ENCODE results near the gene FAM118A. TPM values are rescaled to one million over a fixed set of nuclear protein-coding genes. Genes with fewer than 3 reads are reported as not detected.
A peak's percentile ranks its signal among the peaks of the same experiment; 100 is the strongest.
"Not testable (repeated sequence)": the region's sequence is repeated elsewhere in the genome, so short reads cannot be mapped to it uniquely, and the experiment has no call there.

Gene FAM118A
- total RNA-seq, 1 donor from 2014 or later = 21.0 TPM

- no peak for DNase-seq (ENCODE audit: low read depth in 2 of 2)
Measured at GRCh38 chr22:45330548-45330947, 20.8 kb downstream of the FAM118A start.

DNA sequence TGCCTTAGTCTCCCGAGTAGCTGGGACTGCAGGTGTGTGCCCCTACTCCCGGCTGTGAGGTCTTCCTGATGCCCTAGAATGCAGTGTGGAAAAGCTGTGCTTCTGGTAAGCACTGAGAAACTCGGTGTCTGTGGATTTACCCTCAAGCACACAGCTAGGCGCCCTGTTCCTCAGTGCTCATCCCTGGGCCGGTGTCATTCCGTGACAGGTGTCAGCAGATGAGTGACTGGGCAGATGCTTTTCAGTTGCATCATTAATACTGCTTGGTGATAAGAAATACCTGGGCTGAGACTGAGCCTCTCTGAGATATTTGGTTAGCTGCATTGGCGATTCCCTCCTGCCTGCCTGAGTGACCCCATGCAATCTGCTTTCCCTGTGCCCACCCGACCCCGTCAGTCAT lies 21.8 kb downstream of the FAM118A start:
- no peak for DNase-seq (ENCODE audit: low read depth in 2 of 2)

DNA sequence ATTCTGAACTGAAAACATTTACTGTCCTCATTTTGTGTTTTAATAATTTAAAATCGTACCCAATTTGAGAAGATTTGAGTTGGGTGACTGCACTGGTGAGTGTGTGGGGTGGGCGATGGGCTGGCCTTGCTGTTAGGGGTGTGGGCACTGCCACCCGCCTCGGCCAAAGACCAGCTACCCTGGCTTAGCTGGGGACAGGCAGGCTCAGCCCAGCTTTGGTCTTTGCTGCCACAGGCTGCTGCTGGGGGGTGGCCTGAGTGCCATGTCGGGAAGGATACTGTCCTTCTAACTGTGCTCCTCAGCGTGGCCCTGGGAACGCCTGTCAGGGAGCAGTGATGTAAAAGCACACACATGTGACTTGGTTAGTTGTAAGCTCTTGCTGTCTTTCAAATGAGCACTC lies 22.3 kb downstream of the FAM118A start:
- no peak for DNase-seq (ENCODE audit: low read depth in 2 of 2)

- DNase-seq (ENCODE audit: low read depth in 2 of 2) = no peak
Measured at GRCh38 chr22:45334068-45334467, 24.3 kb downstream of the FAM118A start.

DNA sequence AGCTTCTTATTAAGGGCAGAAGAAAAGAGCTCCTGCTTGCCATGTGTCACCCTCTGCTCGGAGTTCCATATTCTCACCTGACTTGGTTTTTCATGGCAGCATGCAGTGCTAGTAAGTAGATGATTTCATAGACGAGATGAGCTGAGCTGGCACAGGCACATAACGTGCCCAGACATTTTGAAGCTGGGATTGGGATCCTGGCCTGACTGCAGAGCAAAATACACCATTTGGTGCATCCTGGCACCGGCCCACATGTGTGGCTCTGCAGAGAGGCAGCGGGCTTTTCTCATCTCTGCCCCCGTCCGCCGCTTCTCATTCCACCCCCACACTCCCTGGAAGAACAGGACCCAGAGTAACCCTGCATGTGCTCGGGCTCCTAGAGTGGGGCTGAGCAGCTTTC lies 24.8 kb downstream of the FAM118A start:
- no peak for DNase-seq (ENCODE audit: low read depth in 2 of 2)

- DNase-seq (ENCODE audit: low read depth in 2 of 2) = peak; percentile 28 to 48
Measured at GRCh38 chr22:45335021-45335818, 25.5 kb downstream of the FAM118A start.

GRCh38 chr22:45335854-45336522 lies 26.3 kb downstream of the FAM118A start:
- peak; percentile 30 to 63 for DNase-seq (ENCODE audit: low read depth in 2 of 2)

- peak; percentile 97 to 100 for DNase-seq (ENCODE audit: low read depth in 2 of 2)
Measured at GRCh38 chr22:45336971-45337431, 27.3 kb downstream of the FAM118A start.

DNA sequence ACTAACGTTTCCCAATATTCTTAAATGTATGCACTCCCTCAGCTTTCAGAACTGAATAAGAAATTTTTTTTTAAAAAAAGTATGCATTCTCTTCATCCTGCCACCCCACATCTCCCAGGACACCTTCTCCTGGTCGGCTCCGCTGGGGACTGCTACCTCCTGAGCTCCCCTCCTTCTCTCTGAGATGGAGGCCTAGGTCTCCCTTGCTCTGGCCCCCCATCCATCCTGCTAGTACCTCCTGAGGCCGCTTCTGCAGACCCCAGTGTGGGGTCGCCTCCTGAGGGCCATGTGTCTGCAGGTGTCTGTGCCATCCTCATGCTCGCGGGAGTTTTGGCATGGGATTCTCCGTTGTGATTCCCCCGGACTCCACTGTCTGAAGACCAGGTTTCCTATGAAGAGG lies 27.8 kb downstream of the FAM118A start:
- no peak for DNase-seq (ENCODE audit: low read depth in 2 of 2)

DNA sequence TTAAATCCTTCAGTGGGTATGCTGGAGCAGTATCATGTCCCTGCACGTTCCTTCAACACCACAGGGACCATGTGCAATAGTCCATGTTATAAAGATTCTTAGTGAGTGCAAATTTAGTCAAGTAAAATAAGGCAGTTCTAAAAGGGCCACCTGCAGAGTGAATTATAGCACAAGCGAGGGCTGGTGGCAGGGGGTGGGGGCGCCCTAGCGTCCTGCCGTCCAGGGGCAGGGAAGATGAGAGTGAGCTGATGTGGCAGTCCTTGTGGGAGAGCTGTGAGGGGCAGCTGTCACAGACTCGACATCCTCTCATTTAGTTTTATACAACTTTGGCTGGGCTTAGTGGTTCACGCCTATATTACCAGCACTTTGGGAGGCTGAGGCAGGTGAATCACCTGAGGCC lies 29.1 kb downstream of the FAM118A start:
- no peak for DNase-seq (ENCODE audit: low read depth in 2 of 2)

DNA sequence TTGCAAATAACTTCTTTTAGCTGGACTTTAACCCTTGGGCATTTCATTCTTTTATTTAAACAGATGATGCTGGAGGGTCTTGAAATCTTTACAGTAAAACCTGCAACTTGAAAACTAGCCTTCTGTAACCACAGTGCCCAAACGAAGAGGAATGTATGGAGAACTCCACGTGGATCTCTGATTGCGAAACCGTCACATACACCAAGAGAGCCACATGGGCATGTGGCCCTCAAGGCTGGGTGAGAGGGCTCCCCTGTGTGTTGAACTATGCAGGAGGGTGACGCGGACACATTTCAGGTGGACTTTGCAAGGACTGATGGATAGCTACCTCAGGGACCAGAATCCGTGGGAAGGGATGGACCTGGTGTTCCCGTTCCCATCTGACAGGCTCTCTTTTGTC lies 30.6 kb downstream of the FAM118A start:
- no peak for DNase-seq (ENCODE audit: low read depth in 2 of 2)

- no peak for DNase-seq (ENCODE audit: low read depth in 2 of 2)
Measured at GRCh38 chr22:45341498-45341897, 31.8 kb downstream of the FAM118A start.

DNA sequence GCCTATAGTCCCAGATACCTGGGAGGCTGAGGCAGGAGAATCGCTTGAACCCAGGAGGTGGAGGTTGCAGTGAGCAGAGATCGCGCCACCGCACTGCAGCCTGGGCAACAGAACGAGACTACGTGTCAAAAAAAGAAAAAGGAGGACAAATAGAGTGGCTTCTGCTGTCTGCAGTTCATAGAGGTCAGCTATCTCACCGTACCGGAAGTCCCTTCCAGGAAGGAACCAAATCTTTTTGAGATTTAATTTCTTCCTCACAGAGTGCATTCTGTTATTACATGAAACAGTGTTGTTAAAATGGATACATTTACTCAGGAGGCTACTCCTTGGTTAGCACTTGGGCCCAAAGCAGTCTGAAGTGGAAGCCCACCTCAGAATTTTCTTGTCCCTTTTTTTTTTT lies 33.4 kb downstream of the FAM118A start:
- DNase-seq (ENCODE audit: low read depth in 2 of 2) = no peak

GRCh38 chr22:45344334-45344733 lies 34.6 kb downstream of the FAM118A start:
- peak in 1 of 2 donors; percentile 20 for DNase-seq (ENCODE audit: low read depth in 2 of 2)

DNA sequence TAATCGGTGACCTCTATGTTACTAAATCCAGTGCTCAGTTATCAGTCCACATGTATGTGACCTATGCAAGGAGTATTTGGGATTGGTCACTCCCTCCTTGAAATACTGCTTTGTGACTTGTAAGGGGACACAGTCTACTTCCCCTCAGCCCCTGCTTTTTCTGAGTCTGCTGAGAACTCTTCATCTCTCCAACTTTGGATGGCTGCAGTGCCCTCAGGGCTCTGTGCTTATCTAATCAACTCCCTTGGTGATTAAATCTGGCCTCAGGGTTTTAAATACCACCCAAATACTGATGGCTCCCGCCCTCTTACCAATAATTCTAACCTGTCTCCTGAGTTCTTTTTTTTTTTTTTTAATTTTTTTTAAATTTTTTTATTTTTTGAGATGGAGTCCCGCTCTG lies 40.2 kb downstream of the FAM118A start:
- DNase-seq (ENCODE audit: low read depth in 2 of 2) = no peak

DNA sequence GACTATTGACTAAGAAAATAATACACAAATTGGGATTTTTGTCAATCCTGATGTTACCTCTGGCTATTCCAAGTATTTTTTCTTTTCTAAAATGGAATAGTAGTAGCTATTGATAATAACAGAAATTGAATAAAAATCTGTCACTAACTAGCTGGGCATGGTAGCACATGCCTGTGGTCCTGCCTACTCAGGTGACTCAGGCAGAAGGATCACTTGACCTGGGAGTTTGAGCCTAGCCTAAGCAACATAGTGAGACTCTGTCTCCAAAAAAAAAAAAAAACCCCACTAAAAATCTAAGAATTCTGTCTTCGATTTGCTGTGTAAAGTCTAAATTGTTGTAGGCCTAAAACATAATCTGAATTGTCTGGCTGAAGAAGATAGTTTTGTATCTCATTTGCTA lies 42.2 kb downstream of the FAM118A start:
- no peak for DNase-seq (ENCODE audit: low read depth in 2 of 2)

- DNase-seq (ENCODE audit: low read depth in 2 of 2) = not testable (repeated sequence)
Measured at GRCh38 chr22:45352757-45353156, 43.0 kb downstream of the FAM118A start.

GRCh38 chr22:45353786-45354185 lies 44.1 kb downstream of the FAM118A start:
- DNase-seq (ENCODE audit: low read depth in 2 of 2) = no peak

GRCh38 chr22:45357490-45357889 lies 47.8 kb downstream of the FAM118A start:
- no peak for DNase-seq (ENCODE audit: low read depth in 2 of 2)

- no peak for DNase-seq (ENCODE audit: low read depth in 2 of 2)
Measured at GRCh38 chr22:45358127-45358526, 48.4 kb downstream of the FAM118A start.

DNA sequence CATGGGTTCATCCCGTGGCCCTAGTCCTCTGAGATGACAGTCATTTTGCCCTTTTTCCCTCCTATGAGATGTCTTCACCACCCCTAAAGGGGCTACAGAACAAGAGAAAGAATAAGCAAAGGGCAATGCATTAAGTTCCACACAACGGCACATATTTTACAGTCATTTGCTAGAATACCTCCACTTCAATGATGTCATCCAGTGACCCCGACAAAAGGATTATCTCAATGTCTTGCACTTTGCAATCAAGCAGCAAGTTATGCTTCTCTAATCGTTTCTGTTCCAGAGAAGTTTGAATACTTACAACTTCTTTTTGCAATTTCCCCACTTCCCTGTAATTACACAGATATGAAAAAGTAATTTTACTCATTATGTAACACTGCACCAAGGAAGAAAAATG lies 49.9 kb downstream of the FAM118A start:
- DNase-seq (ENCODE audit: low read depth in 2 of 2) = no peak

DNA sequence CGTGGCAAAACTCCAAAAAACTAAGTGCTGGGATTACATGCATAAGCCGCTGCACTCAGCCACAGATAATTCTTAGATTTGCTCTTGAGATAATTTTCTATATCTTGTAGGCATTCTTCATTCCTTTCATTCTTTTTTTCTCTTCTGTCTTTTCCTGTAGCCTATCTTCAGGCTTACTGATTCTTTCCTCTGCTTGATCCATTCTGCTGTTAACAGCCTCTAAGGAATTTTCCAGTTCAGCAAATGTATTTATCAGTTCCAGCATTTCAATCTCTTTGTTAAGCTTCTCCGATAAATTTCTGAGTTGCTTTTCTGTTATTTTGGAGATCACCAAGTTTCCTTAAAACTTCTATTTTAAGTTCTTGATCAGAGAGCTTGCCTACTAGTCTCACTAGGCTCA lies 57.0 kb downstream of the FAM118A start:
- DNase-seq (ENCODE audit: low read depth in 2 of 2) = no peak

GRCh38 chr22:45373592-45373991 lies 63.9 kb downstream of the FAM118A start:
- DNase-seq (ENCODE audit: low read depth in 2 of 2) = not testable (repeated sequence)
